Hematopoietic multipotent progenitor cell treated with erythropoietin and hydrocortisone succinate and interleukin-3 and kit ligand, for 8 days (in vitro differentiated cells): Measurements from ENCODE around the gene P3H3.
"Not testable (repeated sequence)": the region's sequence is repeated elsewhere in the genome, so short reads cannot be mapped to it uniquely, and the experiment has no call there.

Experiments used
- DNase-seq: peaks from one replicate; pipeline ENCODE4 v3.0.0-alpha.2; 2015

Gene P3H3

GRCh38 chr12:6845395-6845794 is 17.2 kb downstream of the P3H3 start:
- DNase-seq, result no peak

- no peak for DNase-seq
Measured at GRCh38 chr12:6846316-6846869, 18.2 kb downstream of the P3H3 start.

GRCh38 chr12:6847676-6848075 is 19.5 kb downstream of the P3H3 start:
- no peak for DNase-seq

GRCh38 chr12:6849427-6849826 is 21.2 kb downstream of the P3H3 start:
- no peak for DNase-seq

- DNase-seq, result no peak
Measured at GRCh38 chr12:6849976-6850560, 21.9 kb downstream of the P3H3 start.

GRCh38 chr12:6850796-6851152 is 22.6 kb downstream of the P3H3 start:
- DNase-seq, result no peak

- peak; percentile 100 for DNase-seq
Measured at GRCh38 chr12:6851153-6851920, 23.1 kb downstream of the P3H3 start, which contains the start of gene CDCA3. Gene CDCA3 (minus strand): TSS chr12:6851286. CDS start chr12:6850952, 334 bp downstream.

- DNase-seq, result peak; percentile 100
Measured at GRCh38 chr12:6851921-6852650, 23.9 kb downstream of the P3H3 start, which contains the start of gene USP5. Gene USP5 (plus strand): TSS chr12:6852150. CDS start chr12:6852180, 30 bp downstream.

GRCh38 chr12:6852651-6853354 is 24.6 kb downstream of the P3H3 start:
- peak; percentile 86 for DNase-seq

GRCh38 chr12:6853626-6854025 is 25.4 kb downstream of the P3H3 start:
- DNase-seq, result no peak

- no peak for DNase-seq
Measured at GRCh38 chr12:6854036-6854435, 25.8 kb downstream of the P3H3 start.

GRCh38 chr12:6855322-6855721 is 27.1 kb downstream of the P3H3 start:
- no peak for DNase-seq

GRCh38 chr12:6858799-6859198 is 30.6 kb downstream of the P3H3 start:
- DNase-seq, result no peak

GRCh38 chr12:6860116-6860515 is 31.9 kb downstream of the P3H3 start:
- DNase-seq, result no peak

- no peak for DNase-seq
Measured at GRCh38 chr12:6860942-6861341, 32.7 kb downstream of the P3H3 start.

GRCh38 chr12:6861391-6861790 is 33.2 kb downstream of the P3H3 start:
- no peak for DNase-seq

- DNase-seq, result no peak
Measured at GRCh38 chr12:6863033-6863432, 34.8 kb downstream of the P3H3 start.

- no peak for DNase-seq
Measured at GRCh38 chr12:6863586-6864321, 35.5 kb downstream of the P3H3 start.

GRCh38 chr12:6865307-6865706 is 37.1 kb downstream of the P3H3 start:
- DNase-seq, result not testable (repeated sequence)

- DNase-seq, result no peak
Measured at GRCh38 chr12:6866163-6866919, 38.1 kb downstream of the P3H3 start.

GRCh38 chr12:6866920-6867412 is 38.8 kb downstream of the P3H3 start:
- DNase-seq, result no peak
